Fibroblast of pulmonary artery (primary cell): Measurements from ENCODE around the gene ZNF296.

Source experiments
- DNase-seq: peaks from one replicate; pipeline ENCODE4 v3.0.0-alpha.2; 2010; ENCODE audit warnings: low read depth
- H3K4me3 ChIP-seq: replicated peaks from 2 replicates; pipeline ENCODE4 v1.5.1; 2011; ENCODE audit warnings: low read depth, mild to moderate bottlenecking, control low read depth, low read length, moderate library complexity
- TF ChIP-seq, protein P1 (sequence below): IDR thresholded peaks from 2 replicates; pipeline ENCODE4 v1.5.1; 2011; ENCODE audit warnings: mild to moderate bottlenecking, control low read depth, low read length, inconsistent platforms; ENCODE audit errors: missing control alignments

ZNF296 gene

DNA sequence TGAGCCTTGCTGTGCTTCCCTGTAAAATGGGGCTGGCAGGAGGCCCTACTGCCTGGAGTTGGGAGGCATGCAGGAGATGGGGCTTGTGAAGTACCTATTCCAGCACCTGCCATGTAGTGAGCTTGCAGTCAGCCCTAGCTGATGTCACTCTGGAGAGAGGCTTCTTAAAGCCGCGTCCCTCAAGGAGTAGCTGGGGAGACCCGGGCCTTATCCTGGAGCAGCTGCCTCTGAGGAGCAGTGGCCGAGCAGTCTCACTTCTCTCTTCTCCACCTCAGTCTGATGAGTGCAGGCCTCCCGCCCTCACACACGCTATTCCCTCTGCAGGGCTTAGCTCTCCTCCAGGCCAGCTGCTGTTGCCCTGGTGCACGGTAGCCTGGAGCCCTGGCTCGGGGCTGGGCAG lies 19.4 kb downstream of the ZNF296 start:
- no peak overlapping the region for H3K4me3 ChIP-seq
- TF ChIP-seq, protein P1, sequence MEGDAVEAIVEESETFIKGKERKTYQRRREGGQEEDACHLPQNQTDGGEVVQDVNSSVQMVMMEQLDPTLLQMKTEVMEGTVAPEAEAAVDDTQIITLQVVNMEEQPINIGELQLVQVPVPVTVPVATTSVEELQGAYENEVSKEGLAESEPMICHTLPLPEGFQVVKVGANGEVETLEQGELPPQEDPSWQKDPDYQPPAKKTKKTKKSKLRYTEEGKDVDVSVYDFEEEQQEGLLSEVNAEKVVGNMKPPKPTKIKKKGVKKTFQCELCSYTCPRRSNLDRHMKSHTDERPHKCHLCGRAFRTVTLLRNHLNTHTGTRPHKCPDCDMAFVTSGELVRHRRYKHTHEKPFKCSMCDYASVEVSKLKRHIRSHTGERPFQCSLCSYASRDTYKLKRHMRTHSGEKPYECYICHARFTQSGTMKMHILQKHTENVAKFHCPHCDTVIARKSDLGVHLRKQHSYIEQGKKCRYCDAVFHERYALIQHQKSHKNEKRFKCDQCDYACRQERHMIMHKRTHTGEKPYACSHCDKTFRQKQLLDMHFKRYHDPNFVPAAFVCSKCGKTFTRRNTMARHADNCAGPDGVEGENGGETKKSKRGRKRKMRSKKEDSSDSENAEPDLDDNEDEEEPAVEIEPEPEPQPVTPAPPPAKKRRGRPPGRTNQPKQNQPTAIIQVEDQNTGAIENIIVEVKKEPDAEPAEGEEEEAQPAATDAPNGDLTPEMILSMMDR: no peak
- DNase-seq: no peak

DNA sequence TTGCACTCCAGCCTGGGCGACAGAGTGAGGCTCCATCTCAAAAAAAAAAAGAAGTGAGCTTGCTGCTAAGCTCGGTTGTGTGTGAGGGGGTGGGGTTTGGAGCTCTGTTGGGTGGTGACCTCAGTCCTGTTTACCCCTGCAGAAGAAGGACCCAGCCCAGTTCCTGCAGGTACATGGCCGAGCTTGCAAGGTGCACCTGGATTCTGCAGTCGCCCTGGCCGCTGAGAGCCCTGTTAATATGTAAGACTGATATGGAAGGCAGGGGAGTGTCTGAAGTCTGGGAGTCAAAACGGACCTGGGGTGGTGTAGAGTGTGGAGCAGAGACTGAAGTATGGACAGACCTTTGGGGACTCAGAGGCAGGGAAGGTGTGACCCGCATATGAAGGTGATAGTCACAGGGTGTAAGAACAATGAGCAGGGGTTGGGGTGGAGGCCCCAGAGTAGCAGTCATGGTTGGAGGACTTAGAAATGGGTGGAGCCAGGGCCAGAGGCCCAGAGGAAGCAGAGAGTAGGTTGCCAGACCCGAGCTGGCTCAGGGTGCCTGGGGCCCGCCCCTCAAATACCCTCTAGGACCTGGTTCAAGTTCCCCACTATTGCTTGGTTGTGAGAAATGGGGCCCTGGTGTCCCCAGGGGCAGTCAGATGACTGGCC lies 24.2 kb downstream of the ZNF296 start:
- TF ChIP-seq, protein P1: no peak
- no peak for DNase-seq
- no peak overlapping the region for H3K4me3 ChIP-seq

DNA sequence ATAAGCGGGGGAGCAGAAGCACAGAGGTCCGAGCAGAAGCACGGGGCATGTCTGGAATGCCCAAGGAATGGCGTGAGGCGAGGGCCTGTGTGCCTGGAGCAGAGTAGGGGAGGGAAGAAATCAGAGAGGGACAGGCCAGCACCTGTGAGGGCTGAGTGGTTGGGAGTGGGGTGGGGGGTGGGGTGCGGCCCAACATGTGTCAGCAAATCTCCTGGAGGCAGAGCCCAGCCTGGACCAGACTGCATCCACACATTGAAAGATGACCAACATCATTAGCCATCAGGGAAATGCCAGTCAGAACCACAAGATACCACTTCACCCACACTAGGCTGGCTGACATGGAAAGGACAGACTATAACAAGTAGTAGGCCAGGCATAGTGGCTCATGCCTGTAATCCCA lies 26.2 kb downstream of the ZNF296 start:
- no peak overlapping the region for H3K4me3 ChIP-seq
- DNase-seq: no peak
- TF ChIP-seq, protein P1: no peak

DNA sequence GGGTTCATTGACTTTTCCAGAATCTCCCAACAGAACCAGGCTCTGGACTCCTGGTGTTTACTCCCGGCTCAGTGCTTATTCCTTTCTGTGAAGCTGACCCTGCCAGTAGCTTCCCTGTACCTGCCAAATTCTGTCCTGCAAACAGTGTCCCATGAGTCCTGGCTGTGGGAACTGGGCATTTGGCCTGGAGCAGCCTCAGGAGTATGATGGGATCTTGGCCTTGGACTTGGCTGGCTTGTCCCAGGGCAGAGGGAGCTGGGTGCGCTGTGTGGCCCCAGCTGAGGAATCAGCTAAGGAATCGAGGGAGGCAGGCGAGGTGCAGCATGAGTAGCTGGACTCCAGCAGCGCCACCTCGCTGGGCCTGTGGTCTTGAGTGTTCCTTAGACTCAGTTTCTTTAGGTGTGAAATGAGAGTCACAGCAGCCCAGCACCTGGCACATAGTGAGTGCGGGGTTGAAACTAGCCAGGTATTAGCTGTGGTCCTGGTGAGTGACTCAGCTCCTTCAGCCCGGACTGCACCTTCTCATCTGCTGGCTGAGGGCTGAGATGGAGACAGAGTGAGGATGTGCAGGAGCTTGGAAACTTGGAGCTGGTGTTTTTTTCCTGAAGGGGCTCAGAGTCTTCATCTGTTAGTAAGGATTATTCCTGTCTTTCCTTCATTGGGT lies 27.1 kb downstream of the ZNF296 start:
- no peak overlapping the region for H3K4me3 ChIP-seq
- no peak for DNase-seq
- TF ChIP-seq, protein P1: no peak

DNA sequence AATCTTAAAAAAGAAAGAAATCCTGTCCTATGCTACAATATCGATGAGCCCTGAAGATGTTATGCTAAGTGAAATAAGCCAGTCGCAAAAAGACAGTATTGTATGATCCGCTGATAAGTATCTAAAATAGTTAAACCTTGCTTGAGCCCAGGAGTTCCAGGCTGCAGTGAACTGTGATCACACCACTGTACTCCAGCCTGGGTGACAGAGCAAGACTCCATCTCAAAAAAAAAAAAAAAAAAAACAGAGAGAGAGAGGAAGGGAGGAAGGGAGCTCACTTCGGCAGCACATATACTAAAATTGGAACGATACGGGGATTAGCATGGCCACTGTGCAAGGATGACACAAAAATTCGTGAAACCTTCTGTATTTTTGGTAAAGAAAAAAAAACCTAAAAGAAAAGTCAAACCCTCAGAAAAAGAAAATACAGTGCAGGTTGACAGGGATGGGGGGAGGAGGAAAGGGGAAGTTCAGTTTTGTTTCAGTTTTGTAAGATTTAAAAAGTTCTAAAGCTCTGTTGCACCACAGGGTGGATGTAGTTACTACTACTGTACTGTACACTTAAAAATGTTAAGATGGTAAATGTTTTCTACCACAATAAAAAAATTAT lies 29.0 kb downstream of the ZNF296 start:
- TF ChIP-seq, protein P1: no peak
- no peak overlapping the region for H3K4me3 ChIP-seq
- DNase-seq: no peak

DNA sequence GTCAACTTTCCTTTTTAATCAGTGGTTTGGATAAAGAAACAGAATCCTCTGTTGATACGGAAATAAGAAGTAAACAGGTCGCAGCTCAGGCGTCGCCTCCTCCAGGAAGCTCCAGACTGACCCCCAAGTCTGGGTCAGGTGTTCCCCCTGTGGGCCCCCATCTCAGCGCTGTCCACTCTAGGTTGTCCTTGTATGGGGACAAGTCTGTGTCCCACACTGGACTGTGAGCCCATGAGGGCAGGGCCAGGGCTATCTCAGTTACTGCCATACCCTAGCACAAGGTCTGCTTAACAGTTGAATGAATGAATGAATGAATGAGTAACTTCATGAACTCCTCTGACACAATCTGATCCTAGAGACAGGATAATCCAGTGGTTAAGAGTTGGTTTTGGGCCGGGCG lies 29.9 kb downstream of the ZNF296 start:
- no peak overlapping the region for H3K4me3 ChIP-seq
- TF ChIP-seq, protein P1: no peak
- no peak for DNase-seq
